OCI-LY7 (cell line): ENCODE results near the gene LRPPRC. TPM values are rescaled to one million over a fixed set of nuclear protein-coding genes. Genes with fewer than 3 reads are reported as not detected.

Experiments used
- BruUV-seq: library from RNA; stranded (reverse); fragments of 400-500 nt; replicated peaks from 2 replicates; lab custom pipeline; 2021; lab: Mats Ljungman, UMichigan
- CTCF ChIA-PET: fragments of 300-600 bp; sonication (Branson Sonifier 250); formaldehyde crosslinking; loops from one replicate; lab custom pipeline; 2022; ENCODE audit warnings: antibody characterized with exemption; ENCODE audit not compliant: unreplicated experiment; lab: Charles Lee
- POLR2A ChIA-PET: fragments of 300-600 bp; sonication (Branson Sonifier 250); formaldehyde crosslinking; loops from one replicate; lab custom pipeline; 2022; ENCODE audit warnings: antibody characterized with exemption; lab: Charles Lee
- DNase-seq: peaks from one replicate; pipeline ENCODE4 v3.0.0-alpha.2; 2015; ENCODE audit warnings: low spot score
- H2AFZ ChIP-seq: fragments of 200-600 bp; sonication (generic), shearing (Covaris generic); 2 replicates; pipeline ENCODE4 v1.6.1; 2014; ENCODE audit warnings: mild to moderate bottlenecking, antibody characterized with exemption, low read length, moderate library complexity
- H3K27ac ChIP-seq: fragments of 200-600 bp; sonication (generic); 2 replicates; pipeline ENCODE4 v1.5.1; 2014; ENCODE audit warnings: mixed run types, low read depth, mild to moderate bottlenecking, moderate library complexity, low read length, inconsistent platforms; ENCODE audit not compliant: poor library complexity, severe bottlenecking
- H3K36me3 ChIP-seq: fragments of 200-600 bp; sonication (generic); 2 replicates; pipeline ENCODE4 v1.6.1; 2014; ENCODE audit warnings: mild to moderate bottlenecking, antibody characterized with exemption, low read length, moderate library complexity, mixed read lengths; ENCODE audit not compliant: insufficient read depth
- H3K4me1 ChIP-seq: fragments of 200-600 bp; sonication (generic); 2 replicates; pipeline ENCODE4 v1.5.1; 2014; ENCODE audit warnings: mild to moderate bottlenecking, low read length; ENCODE audit not compliant: insufficient read depth, poor library complexity, severe bottlenecking
- H3K4me2 ChIP-seq: fragments of 200-600 bp; sonication (generic); 2 replicates; pipeline ENCODE4 v1.6.1; 2014; ENCODE audit warnings: mild to moderate bottlenecking, low read length
- H3K4me3 ChIP-seq: fragments of 200-600 bp; sonication (generic); 2 replicates; pipeline ENCODE4 v1.5.1; 2014; ENCODE audit warnings: mild to moderate bottlenecking, low read depth, low read length; ENCODE audit not compliant: poor library complexity, severe bottlenecking
- H3K79me2 ChIP-seq: fragments of 200-600 bp; sonication (generic); 2 replicates; pipeline ENCODE4 v1.6.1; 2016; ENCODE audit warnings: low read depth, mild to moderate bottlenecking, low read length, moderate library complexity, mixed read lengths; ENCODE audit not compliant: insufficient read depth
- H3K9me2 ChIP-seq: fragments of 200-600 bp; sonication (generic); 2 replicates; pipeline ENCODE4 v1.6.1; 2016; ENCODE audit warnings: mild to moderate bottlenecking, low read length, mixed read lengths; ENCODE audit not compliant: insufficient read depth
- H3K9me3 ChIP-seq: fragments of 200-600 bp; sonication (generic); 2 replicates; pipeline ENCODE4 v1.6.1; 2014; ENCODE audit warnings: mild to moderate bottlenecking, mixed run types, low read length, mixed read lengths
- H4K20me1 ChIP-seq: fragments of 200-600 bp; sonication (generic); 2 replicates; pipeline ENCODE4 v1.6.1; 2014; ENCODE audit warnings: mild to moderate bottlenecking, antibody characterized with exemption, low read length, moderate library complexity, mixed read lengths; ENCODE audit not compliant: insufficient read depth
- CTCF ChIP-seq: fragments of 200-600 bp; sonication (generic); conservative IDR thresholded peaks from 2 replicates; pipeline ENCODE4 v1.5.1; 2014; ENCODE audit warnings: mild to moderate bottlenecking, antibody characterized with exemption, low read length, moderate library complexity, mixed read lengths
- EZH2phosphoT487 ChIP-seq: fragments of 200-600 bp; sonication (generic); IDR thresholded peaks from 2 replicates; pipeline ENCODE4 v1.6.1; 2018; ENCODE audit warnings: low read depth, borderline replicate concordance, mild to moderate bottlenecking, mixed run types, antibody characterized with exemption, low read length, moderate library complexity, mixed read lengths
- intact Hi-C: fragments of 100-400 bp; cut with micrococcal nuclease; formaldehyde crosslinking; loops from one replicate; pipeline ENCODE4 v1.10.0; 2022; ENCODE audit not compliant: unreplicated experiment
- total RNA-seq, 2 experiments: library from RNA; depleted of rRNA in 1 of 2; stranded (reverse); fragments of >200 nt in 1 of 2; shearing (Covaris generic) in 1 of 2; gene quantifications; 2 replicates each; pipeline ENCODE4 v1.2.3, GENCODE V29; 2014 to 2022

LRPPRC gene
- total RNA-seq, 2 experiments from 2014 or later: 64.4 to 136 TPM

- H3K9me3 ChIP-seq: no peaks in the 10 kb centered on the region
- CTCF ChIA-PET: no interaction called here
- H3K27ac ChIP-seq: no peak overlapping the region
- H3K79me2 ChIP-seq: no peaks in the 10 kb centered on the region
- no peak for TF ChIP-seq CTCF
- no peak for TF ChIP-seq EZH2phosphoT487
- intact Hi-C loops: no loop called here
- H4K20me1 ChIP-seq: no peaks in the 10 kb centered on the region
- no peak overlapping the region for H3K4me3 ChIP-seq
- DNase-seq: no peak
- no peak overlapping the region for H3K4me2 ChIP-seq
- H3K4me1 ChIP-seq: no peaks in the 10 kb centered on the region
- peaks cover 99% of the 10 kb centered on the region for H3K36me3 ChIP-seq
- no peaks in the 10 kb centered on the region for H3K9me2 ChIP-seq
- H2AFZ ChIP-seq: no peak overlapping the region
- POLR2A ChIA-PET: no interaction called here
- BruUV-seq: no TSS peak
Measured at GRCh38 chr2:43896906-43897305, 98.9 kb downstream of the LRPPRC start.

- no peak overlapping the region for H3K4me2 ChIP-seq
- no peak for TF ChIP-seq CTCF
- TF ChIP-seq EZH2phosphoT487: no peak
- H3K4me3 ChIP-seq: no peak overlapping the region
- peaks cover 99% of the 10 kb centered on the region for H3K36me3 ChIP-seq
- DNase-seq: no peak
- BruUV-seq: no TSS peak
- intact Hi-C loops: no loop called here
- H3K79me2 ChIP-seq: no peaks in the 10 kb centered on the region
- no peak overlapping the region for H2AFZ ChIP-seq
- H3K27ac ChIP-seq: no peak overlapping the region
- CTCF ChIA-PET: no interaction called here
- H3K9me3 ChIP-seq: no peaks in the 10 kb centered on the region
- H3K4me1 ChIP-seq: no peaks in the 10 kb centered on the region
- POLR2A ChIA-PET: interaction anchor here (1.3 kb wide), 1 partner anchor 9 kb away, joined by 4 read pairs; no protein-coding TSS in a partner anchor
- H3K9me2 ChIP-seq: no peaks in the 10 kb centered on the region
- H4K20me1 ChIP-seq: no peaks in the 10 kb centered on the region
Measured at GRCh38 chr2:43894743-43895142, 101.0 kb downstream of the LRPPRC start.

GRCh38 chr2:43890855-43891254 lies 104.9 kb downstream of the LRPPRC start:
- Histone ChIP-seq H3K9me2 (no peaks in the 10 kb centered on the region), H3K9me3 (no peaks in the 10 kb centered on the region), H3K4me3 (no peak overlapping the region), H3K36me3 (peaks cover 98% of the 10 kb centered on the region), H3K27ac (no peak overlapping the region), H3K79me2 (no peaks in the 10 kb centered on the region), H3K4me2 (no peak overlapping the region), H3K4me1 (no peaks in the 10 kb centered on the region), H2AFZ (no peak overlapping the region), H4K20me1 (no peaks in the 10 kb centered on the region)
- ChIA-PET POLR2A (interaction anchor here (1.4 kb wide), 1 partner anchor 37 kb away, joined by 3 read pairs; no protein-coding TSS in a partner anchor), CTCF (no interaction called here)
- BruUV-seq: no TSS peak
- no peak for TF ChIP-seq EZH2phosphoT487
- no peak for TF ChIP-seq CTCF
- DNase-seq: no peak
- intact Hi-C loops: no loop called here
